GM21786 (cell line): ENCODE data around the gene TPSG1.
"Not testable (repeated sequence)": the region's sequence is repeated elsewhere in the genome, so short reads cannot be mapped to it uniquely, and the experiment has no call there.

Source experiments
- ATAC-seq: cut with Tn5 transposase; IDR thresholded peaks from one replicate; pipeline ENCODE4 v1.9.1; 2021; ENCODE audit not compliant: unreplicated experiment

The TPSG1 gene

GRCh38 chr16:1225051-1225451, at the start of gene TPSG1:
Gene TPSG1, minus strand, starts transcription at chr16:1225268. Its CDS starts 16 bp downstream, at chr16:1225252.
- no peak for ATAC-seq

DNA sequence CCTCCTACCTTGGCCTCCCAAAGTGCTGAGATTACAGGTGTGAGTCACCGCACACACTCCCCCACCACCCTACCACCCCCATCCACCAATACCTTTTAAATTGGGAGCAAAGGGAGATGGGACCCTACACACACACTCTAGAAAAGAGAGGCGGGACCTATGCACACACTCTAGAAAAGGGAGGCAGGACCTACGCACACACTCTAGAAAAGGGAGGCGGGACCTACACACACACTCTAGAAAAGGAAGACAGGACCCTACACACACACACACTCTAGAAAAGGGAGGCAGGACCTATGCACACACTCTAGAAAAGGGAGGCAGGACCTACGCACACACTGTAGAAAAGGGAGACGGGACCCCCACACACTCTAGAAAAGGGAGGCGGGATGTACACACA, 49.7 kb upstream of the TPSG1 start:
- ATAC-seq, result no peak

- no peak for ATAC-seq
These were observed 48.7 kb upstream of the TPSG1 start for GRCh38 chr16:1273816-1274215.

- no peak for ATAC-seq
These were observed 47.6 kb upstream of the TPSG1 start for GRCh38 chr16:1272453-1273198.

DNA sequence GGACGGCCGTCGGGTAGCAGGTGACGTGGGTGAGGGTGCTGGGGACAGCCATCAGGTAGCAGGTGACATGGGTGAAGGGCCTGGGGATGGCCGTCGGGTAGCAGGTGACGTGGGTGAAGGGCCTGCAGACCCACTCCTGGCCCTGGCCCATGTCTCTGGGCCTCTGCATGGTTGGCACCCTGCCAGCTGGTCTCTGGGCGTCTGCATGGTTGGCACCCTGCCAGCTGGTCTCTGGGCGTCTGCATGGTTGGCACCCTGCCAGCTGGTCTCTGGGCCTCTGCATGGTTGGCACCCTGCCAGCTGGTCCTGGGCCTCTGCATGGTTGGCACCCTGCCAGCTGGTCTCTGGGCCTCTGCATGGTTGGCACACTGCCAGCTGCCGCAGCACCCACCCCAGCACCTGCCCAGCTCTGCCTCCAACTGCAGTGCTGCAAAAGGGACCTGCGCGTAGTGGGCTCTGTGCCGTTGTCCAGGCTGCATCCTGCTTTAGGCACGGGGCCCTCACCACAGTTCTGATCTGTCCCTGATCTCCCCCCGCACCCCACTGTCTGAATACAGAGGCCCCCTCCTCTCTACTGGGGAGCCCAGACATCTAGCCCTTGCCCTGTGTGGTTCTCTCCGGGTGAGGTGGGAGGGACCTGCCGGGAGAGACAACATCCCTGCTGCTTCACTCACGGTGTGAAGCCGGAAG, 46.8 kb upstream of the TPSG1 start:
- not testable (repeated sequence) for ATAC-seq

DNA sequence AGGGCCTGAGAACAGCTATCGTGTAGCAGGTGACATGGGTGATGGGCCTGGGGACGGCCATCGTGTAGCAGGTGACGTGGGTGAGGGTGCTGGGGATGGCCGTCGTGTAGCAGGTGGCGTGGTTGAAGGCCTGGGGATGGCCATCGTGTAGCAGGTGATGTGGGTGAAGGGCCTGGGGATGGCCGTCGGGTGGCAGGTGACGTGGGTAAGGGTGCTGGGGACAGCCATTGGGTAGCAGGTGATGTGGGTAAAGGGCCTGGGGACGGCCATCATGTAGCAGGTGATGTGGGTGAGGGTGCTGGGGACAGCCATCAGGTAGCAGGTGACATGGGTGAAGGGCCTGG, 46.3 kb upstream of the TPSG1 start:
- ATAC-seq, result no peak

- ATAC-seq, result not testable (repeated sequence)
These were observed 44.4 kb upstream of the TPSG1 start for GRCh38 chr16:1269418-1269817.

GRCh38 chr16:1265826-1266225, 40.8 kb upstream of the TPSG1 start:
- no peak for ATAC-seq

- ATAC-seq, result no peak
These were observed 40.1 kb upstream of the TPSG1 start for GRCh38 chr16:1265090-1265630.

DNA sequence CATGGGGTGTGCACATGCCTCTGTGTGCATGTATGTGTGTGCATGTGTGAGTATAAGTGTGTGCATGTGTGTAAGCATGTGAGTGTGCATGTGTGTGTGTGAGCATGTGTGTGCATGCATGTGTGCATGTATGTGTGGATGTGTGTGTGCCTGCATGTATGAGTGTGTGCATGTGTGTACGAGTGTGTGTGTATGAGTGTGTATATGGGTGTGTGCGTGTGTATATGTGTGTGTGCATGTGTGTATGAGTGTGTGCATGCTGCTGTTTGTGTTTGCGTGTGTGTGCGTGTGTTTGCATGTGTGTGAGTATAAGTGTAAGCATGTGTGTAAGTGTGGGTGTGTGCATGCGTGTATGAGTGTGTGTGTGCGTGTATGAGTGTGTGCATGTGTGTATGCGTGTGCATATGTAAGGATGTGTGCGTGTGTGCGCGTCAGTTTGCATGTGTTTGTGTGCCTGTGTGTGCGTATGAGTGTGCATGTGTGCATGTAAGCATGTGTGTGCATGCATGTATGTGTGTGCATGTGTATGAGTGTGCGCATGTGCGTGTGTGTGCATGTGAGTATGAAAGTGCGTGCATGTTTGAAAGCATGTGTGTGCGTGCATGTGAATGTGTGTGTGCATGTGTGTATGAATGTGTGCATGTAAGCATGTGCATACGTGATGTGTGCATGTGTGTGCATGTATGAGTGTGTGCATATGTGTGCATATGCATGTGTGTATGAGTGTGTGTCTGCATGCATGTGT, 39.4 kb upstream of the TPSG1 start:
- no peak for ATAC-seq

DNA sequence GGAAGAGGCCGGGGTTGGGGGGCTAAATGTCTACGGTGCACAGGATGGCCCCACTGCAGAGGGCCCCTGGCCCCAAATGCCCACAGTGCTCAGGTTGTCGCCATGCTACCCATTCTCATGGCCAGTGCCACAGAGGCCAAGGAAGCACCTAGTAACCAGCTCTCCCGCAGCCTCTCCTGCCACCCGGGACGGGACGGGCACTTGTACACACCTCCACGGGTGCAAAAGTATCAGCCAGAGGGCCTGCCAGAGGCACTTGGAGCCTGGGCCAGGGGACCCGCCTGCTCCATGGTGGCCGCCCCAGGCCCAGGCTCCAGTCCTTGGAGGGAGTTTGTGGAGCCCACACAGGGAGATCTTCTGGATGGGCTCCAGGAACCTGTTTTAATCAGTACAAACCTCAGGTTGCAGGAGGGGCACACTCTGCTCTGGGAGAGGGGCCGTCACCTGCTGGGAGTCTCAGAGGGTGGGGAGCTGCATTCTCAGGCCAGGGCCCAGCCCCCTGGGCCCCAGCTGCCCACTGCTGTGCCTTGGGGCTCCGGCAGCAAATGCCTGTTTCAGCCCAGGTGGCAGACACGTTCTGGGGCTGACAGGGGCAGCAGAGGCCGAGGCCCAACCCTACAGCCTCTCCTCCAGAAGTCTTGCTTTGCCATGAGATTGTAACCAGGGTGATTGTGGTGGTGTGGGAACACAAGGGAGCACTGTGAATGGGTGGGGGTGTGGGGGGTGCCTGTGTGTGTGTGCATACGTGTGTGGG, 38.7 kb upstream of the TPSG1 start:
- no peak for ATAC-seq

- no peak for ATAC-seq
These were observed 37.8 kb upstream of the TPSG1 start for GRCh38 chr16:1262846-1263221.

GRCh38 chr16:1262210-1262845, 37.3 kb upstream of the TPSG1 start:
- no peak for ATAC-seq

DNA sequence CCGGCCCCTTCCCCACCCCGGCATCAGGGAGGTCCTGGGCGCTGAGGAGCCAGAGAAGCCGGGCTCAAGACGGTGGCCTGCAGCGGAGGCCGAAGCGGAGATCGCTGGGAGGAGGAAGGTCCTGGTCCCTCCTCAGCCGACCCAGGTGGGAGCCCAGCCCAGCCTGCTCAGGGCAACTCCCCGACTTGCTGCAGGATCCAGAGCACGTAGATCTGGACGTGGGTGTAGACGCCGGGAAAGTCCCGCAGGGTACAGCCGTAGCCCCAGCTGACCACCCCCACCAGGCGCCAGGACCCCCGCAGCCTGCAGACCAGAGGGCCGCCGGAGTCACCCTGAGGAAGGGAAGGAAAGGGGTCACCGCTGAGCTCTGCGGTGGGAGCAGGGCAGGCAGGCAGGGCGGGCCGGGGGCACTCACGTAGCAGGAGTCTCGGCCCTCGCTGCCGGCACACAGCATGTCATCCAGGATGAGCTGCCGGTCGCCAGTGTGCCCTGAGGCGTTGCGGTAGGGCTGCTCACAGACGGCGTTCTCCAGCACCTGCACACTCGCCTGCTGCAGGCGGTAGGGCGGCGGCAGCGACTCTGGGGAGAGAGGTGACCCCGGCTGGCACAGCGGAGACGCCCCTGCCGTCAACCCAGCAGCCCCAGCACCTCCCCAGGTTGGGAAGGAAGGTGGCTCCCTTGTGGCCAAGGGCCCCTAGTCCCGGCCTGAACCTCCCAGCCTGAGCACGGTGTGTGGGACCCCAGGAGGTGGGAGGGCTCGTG, 36.2 kb upstream of the TPSG1 start:
- ATAC-seq, result no peak

GRCh38 chr16:1260101-1260680, 35.1 kb upstream of the TPSG1 start:
- ATAC-seq, result no peak

- ATAC-seq, result no peak
These were observed 34.6 kb upstream of the TPSG1 start for GRCh38 chr16:1259760-1260068.

GRCh38 chr16:1258906-1259759, 34.1 kb upstream of the TPSG1 start:
- no peak for ATAC-seq

DNA sequence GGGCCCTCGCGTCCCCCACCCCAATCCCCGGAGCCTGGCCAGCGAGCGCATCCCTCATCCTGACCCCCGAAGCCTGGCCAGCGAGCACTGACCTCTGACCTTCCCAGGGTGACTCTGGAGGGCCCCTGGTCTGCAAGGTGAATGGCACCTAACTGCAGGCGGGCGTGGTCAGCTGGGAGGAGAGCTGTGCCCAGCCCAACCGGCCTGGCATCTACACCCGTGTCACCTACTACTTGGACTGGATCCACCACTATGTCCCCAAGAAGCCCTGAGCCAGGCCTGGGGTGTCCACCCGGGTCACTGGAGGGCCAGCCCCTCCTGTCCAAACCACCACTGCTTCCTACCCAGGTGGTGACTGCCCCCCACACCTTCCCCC, 33.1 kb upstream of the TPSG1 start:
- no peak for ATAC-seq
